RCC 7860 (cell line): ENCODE results near the gene MFRP.
A peak's percentile ranks its signal among the peaks of the same experiment; 100 is the strongest.
"Not testable (repeated sequence)": the region's sequence is repeated elsewhere in the genome, so short reads cannot be mapped to it uniquely, and the experiment has no call there.

Experiments used
- DNase-seq: peaks from one replicate; pipeline ENCODE4 v3.0.0-alpha.2; 2015; ENCODE audit warnings: low spot score
- FAIRE-seq: peaks from 2 replicates; lab custom pipeline; 2012; peaks lifted over from hg19 to GRCh38; lab: Jason Lieb, UNC

The MFRP gene

DNA sequence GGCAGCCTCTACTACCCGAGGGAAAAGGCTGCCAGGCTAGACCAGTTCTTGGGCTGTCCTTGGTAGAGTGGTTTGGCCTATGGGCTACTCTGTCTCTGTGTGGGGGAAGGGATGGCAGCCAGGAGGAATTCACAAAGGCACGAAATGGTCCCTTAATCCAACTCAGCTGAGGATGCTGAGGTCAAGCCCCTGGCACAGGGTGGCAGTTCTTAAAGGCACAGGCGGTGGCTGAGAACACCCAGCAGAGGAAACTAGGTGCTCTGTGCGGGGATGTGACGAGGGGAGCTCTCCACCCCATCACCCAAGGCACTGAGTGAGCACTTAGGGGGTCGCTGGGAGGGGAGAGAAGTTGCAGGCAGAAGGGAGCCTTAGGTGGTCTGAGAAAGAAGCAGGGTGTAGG, at the start of gene MFRP:
Gene MFRP (minus strand): TSS at position 101 of the 400 bp plus-strand sequence. CDS start 192 bp downstream, outside the sequence.
- no peak for DNase-seq
- FAIRE-seq: no peak

DNA sequence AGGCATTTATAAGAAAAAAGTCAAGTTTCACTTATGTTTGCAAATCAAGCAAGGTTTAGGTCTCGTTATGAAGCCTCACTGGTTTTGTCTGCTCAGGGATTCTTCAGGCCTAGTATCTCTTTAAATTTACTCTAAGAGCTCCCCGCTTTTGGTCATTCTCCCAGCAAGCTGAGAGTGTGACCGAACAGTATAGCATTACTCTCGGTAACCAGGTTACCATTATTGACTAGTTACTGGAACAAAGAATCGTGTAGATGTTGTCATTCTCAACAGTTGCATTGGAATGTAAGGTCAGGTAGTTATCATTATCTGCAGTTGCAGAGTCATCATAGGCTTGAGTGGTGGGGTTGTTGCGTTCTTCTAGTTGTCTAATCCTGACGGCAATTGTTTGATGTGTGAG, 44.8 kb upstream of the MFRP start:
- DNase-seq (no peak), FAIRE-seq (no peak)

DNA sequence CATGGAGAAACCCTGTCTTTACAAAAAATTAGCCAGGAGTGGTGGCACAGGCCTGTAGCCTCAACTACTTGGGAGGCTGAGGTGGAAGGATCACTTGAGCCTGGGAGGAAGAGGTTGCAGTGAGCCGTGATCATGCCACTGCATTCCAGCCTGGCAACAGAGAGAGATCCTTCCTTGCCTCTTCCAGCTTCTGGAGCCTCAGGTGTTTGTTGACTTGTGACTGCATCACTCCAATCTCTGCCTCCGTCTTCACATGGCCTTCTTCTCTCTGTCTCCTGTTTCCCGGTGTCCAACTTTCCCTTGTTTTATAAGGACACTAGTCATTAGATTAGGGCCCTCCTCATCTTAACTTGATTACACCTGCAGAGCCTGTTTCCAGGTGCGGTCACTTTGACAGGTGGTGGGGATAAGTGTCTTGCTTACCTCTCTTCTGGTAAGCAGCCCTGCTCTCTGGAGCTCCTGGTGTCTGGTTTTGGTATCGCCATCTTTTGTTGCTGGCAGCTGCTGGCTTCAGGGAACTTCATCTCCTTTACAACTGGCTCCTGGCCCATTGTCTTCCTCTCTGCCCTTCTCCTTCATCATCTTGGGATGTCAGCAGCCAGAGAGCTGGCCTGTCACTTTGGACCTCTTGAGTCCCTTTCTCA, 43.2 kb upstream of the MFRP start:
- no peak for DNase-seq
- FAIRE-seq: no peak

DNA sequence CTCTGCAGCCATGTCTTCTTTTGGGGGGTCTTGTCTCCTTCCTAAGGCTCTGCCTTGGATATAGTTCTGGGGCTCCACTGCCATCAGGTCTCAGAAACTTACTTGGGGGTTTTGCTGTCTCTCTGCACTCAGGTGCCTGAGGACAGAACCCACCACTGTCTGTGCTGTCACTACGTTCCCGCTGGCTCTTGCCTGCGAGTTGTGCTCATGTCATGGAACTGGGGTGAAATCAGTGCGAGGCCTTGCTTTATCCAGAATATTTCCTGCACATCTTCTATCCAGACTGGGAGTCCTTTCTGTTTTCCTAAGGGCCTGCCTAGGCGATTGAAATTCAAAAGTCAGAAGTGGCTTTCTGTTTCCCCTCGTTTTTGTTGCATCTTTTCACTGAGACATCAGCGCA, 41.6 kb upstream of the MFRP start:
- FAIRE-seq (no peak), DNase-seq (no peak)

DNA sequence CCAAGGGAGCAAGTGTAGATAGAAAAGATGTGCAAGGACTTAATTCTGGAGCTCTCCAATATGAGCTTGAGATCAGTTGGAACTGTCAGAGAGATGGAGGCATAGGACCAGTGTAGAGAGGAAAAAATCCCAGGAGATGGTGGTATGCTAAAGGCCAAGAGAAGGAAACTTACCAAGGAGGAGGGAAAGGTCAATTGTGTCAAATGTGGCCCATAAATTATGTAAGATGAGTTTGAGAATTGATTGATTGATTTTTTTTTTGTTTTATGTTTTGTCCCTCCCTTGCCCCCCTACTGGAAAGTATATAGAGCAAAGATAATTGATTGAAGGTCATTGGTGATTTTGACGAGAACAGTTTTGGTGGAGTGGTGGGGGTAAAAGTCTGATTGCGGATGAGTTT, 37.8 kb upstream of the MFRP start:
- no peak for DNase-seq
- no peak for FAIRE-seq

DNA sequence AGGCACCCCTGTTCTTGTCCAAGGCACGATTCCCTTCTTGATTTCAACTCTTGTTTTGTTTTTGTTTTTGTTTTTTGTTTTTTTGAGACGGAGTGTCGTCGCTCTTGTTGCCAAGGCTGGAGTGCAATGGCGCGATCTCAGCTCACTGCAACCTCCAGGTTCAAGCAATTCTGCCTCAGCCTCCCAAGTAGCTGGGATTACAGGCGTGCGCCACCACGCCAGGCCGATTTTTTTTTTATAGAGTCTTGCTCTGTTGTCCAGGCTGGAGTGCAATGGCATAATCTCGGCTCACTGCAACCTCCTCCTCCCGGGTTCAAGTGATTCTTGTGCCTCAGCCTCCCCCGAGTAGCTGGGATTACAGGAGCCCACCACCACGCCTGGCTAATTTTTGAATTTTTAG, 36.0 kb upstream of the MFRP start:
- FAIRE-seq, DNase-seq: not testable (repeated sequence)

DNA sequence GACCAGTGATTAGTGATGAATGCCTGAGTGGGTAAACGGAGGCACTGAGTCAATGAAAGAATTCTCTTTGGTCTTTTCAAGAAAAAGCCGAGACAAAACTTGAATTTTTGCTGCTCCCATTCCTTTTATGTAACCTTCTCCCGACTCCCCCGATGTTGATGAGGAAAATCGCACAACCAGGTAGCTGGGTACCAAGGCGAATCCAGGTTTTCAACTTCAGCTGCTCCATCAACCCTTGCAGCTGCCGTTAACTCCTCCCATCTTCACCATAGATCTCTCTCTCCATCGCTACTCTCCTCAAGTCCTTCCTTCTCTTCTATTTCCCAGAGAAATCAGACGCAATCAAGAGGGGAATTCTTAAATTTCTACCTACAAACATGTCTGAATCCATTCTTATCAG, 35.6 kb upstream of the MFRP start:
- FAIRE-seq (no peak), DNase-seq (no peak)

DNA sequence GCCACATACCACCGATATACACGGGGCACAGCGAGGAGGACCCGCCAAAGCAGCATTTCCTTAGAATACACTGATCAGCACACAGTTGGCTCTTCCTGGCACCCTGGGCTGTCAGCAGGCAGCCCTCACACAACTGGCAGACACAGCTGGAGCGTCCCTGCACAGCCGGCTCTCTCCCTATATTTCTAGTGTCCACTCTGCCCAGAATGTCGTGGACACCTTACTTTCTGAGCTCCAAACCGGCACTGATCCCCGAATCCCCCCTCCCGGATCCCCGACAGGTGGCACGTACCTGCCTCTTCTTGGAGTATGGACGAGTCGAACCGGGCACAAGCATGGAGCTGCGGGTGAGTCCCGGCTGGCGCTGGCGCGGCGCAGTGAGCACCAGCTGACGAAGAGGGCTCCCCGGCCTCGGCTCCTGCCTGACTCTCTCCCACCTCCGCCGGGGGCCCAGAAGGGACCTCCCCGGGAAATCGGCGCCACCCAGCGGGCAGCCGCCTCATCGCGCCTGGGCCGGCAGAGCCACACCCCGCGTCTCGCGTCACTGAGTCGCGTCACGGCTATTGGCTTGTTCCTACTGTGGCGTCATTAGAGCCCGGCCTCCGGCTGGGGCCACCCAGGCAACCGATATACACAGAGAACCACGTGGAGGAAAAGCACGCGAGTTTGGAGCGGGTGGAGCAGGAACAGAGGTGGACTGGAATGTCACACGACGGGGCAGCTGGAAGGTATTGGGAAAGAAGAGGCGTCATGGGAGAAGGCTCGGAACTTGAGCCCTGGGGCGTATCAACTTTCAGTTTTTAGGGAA, 34.9 kb upstream of the MFRP start, which contains the start of gene USP2:
Gene USP2 (minus strand): TSS at position 510 of the 808 bp plus-strand sequence. CDS start 8,210 bp downstream, outside the sequence.
- DNase-seq: peak; percentile 89
- FAIRE-seq: peak; percentile 50

DNA sequence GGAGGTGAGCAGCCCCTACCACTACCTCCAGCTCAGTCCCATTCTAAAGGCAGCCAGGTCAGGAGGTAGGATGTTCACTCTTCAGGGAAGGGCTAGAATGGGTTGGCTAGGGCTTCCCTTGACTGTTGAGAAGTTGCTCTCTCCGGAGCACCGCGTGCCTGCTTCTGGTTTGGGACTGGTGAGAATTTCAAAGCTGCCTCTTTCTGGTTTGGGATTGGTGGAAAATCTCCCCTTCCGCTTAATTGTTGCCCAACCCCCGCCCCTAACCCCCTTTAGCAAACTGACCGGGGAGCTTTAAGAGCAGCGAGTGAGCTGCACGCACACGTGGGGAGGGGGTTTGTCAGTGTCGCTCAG, 34.3 kb upstream of the MFRP start:
- FAIRE-seq (no peak), DNase-seq (no peak)

DNA sequence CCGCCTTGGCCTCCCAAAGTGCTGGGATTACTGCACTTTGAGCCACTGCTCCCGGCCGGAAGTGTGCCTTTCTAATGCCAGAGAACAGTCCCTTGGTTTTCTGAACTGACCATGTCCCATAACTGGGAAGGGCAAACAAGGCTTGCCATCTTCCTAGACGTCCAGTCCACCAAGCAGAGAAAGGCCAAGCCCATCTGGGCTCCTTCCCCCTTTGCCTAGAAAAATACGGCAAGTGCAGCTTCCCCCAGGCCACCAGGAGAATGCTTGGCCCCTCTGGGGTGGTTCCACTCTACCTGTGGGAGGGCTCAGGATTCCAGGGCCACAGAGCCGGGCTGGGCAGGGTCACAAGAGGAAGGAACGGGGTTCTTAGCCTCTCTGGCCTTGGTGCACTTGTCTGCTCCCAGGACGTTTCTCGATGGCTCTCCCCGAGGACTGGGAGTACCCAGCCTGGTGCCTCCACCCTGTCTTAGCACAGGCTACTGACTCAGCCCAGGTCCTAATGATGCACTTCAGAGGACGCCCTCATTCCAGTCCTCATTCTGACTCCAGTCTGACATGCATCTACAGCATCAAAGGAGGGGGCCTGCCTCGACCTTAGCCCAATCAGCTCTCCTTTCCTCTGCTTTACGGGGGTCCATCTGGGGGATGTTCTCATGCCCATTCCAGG, 33.8 kb upstream of the MFRP start:
- FAIRE-seq: no peak
- DNase-seq: no peak

DNA sequence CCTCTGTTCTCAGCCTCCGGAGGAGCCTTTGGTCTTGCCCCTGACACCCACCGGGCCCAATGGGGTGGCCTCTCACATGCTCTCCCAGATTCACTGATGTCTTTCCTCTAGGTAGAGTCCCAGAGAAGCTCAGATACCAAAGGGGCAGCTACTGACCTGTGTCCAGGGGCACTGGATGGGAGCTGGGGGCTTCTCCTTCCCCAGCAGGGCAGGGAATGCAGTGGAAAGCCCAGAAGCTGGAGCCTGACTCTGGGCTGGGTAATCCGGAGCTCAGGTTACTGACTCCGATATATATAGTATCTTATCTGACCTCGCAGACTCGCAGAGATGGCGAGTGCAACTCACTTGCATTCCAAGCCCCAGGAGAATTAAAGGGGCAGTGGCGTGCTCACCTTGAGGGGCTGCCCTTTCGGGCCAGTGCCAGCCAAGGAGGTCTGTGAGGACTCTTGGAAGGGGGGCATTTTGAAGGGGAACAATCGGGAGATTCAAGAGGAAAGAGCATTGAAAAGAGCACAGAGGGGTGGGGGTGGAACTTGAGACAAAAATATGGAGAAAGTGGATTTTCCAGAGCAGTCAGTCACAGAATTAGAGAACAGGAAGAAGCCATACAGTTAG, 32.5 kb upstream of the MFRP start:
- no peak for FAIRE-seq
- DNase-seq: no peak

DNA sequence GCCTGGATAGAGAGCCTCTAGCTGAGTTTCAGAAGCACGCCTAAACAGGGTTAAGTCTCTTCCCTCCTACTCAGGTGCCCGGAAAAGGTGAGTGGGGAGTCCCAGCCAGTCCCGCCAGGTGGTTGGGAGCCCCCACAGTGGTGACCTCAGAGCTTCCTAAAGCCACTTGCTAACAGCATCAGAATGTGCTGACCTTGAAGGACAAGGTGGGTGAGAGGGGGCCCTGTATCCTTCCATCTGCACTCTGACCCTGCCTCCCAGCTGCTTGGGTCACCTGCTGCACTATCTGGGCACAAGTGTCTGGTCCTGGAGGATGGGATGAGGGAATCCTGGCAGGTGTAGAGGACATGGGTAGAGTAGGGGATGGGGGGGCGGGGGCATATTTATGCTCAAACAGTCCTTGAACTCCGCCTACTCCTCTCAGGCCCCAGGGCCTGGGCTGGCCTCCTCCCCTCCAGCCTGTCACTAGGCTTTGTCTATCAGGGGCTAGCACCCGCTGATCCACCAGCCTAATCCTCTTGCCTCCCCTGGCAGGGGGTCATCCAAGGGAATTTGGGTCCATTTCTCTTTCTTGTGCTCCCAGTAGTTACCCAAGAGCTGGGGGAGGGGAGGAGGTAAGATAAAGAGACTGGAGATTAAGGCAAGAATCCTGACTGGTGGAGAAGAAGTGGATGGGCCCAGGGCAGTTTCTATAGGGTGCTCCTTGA, 31.6 kb upstream of the MFRP start:
- FAIRE-seq (no peak), DNase-seq (no peak)

DNA sequence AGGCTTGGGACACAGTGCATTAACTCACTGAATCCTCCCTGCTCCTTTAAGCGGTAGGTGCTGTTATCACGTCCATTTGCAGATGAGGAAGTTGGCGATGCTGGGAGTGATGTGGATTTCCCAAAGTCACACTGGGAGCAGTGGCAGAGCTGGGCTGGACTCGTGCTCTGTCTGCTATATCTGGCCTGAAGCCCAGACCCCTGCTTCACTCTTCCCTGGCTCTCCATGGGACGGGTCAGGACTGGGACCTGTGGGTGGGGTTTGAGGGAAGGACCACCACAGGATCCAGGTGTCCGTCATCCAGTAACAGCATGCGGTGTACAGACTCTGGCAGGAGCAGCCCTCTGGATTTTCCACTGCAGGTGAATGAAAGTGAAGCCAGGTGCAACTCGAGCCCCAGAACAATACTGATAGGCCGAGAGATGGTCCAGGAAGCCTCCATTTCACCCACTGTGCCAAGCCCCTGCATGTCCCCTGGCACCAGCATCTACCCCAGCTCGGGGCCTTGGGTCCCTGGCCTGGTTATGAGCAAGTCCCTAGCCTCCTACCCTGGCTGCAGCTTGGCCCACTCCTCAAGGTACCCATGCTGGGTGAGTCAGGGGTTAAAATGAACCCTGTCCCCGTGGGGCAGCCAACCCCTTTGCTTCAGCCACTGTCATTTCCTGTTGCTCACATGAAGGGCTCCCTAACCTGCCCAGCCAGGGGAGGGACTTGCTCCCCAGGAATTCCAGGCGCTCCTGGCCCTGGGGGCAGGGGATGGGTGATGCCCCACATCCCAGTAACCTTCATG, 30.8 kb upstream of the MFRP start:
- no peak for FAIRE-seq
- DNase-seq: no peak

DNA sequence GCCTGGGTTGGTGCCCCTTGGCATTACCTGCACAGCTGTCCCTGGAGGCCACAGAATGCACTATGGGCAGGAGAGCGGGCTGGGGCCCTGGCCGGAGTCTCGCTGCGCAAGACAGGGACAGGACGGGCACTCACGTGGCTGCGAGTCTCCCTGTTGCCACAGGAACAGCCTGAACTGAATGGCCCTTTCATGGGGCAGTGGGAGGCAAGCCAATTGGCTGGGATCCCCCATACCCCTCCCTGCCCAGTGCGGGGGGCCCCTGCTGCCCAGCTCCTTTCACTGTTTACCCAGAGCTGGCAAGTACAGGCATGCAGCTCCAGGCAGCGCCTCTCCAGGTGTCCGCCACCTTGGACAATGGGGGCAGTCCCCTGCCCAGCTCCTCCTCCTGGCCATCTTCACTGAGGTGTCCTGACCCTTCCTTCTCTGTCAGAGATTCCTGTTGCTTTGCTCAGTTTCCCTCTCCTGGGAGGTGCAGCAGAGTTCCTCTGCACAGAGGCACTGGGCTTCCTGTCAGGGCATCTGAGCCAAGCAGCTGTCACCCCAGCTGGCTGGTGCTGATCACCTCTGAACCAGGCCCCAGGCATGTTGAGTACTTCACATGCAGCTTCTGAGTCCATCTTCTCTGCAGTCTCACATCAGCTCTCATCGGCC, 29.8 kb upstream of the MFRP start:
- FAIRE-seq (no peak), DNase-seq (no peak)

DNA sequence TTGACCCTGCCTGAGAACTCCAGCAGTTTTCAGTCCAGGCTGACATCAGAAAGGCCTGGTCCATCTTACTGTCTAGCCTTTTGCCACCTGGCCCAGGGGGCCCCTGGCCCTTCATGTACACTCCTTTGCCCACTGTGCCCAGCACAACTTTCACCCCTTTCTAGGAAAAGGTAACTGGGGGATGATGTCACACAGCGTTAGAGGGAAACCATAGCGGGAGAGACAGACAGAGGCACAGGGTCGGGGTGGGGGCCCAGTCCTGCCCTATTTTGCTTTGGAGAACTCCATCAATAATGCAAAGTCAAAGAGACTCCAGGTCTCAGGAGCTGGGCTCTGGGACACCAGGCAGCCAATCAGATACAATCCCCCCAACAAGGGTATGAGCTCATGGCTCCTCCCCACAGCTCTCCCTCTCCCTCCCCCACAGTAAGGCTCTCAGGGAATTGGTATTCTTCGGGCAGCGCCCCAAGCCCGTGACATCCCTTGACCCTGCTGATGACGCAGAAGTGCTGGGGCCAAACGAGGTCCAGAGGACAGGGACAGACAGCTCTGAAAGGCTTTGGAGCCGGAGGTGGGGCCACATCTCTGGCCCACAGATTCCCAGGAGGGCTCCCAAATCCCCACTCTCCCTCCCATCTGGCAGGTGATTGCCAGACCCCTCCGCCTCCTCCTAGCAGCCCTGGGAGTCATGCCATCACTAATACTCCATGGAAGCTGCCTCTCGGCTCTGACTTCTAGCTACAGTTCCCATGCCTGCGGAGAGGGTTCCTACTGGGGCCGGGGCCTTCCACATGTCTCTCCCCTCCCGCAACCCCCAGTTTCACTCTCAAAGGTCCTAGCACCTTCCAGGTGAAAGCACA, 29.1 kb upstream of the MFRP start:
- no peak for FAIRE-seq
- DNase-seq: no peak

DNA sequence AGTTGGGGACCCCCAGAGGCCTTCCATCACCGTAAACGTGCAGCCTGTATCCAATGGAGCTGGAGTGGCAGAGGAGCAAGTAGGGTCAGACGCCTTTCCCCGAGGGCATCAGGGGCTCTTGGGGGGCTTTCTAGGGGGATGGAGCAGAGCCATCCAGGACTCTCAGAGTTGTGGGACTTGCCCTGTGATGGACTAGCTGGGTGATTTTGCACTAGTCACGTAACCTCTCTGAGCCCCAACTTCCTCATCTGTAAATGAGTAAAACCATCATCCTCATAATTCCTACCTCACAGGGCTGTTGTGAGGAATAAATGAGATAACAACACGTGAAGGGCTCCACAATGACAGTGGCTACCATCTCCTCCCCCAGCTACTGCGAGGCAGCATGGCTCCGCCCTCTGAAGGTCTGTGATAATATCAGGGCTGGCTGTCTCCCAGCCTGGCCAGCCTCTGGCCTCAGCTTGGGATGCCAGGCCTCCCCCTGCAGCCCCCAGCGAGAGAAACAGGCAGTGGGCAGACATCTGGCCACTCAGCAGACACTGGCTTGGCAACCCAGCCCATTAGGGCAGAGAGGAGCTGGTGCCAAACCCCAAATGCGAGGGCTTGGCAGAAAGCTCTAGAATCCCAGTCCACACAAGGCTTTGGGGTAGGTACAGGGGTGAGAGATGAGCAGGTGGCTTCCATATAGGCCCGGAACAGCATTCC, 28.3 kb upstream of the MFRP start:
- FAIRE-seq: no peak

DNA sequence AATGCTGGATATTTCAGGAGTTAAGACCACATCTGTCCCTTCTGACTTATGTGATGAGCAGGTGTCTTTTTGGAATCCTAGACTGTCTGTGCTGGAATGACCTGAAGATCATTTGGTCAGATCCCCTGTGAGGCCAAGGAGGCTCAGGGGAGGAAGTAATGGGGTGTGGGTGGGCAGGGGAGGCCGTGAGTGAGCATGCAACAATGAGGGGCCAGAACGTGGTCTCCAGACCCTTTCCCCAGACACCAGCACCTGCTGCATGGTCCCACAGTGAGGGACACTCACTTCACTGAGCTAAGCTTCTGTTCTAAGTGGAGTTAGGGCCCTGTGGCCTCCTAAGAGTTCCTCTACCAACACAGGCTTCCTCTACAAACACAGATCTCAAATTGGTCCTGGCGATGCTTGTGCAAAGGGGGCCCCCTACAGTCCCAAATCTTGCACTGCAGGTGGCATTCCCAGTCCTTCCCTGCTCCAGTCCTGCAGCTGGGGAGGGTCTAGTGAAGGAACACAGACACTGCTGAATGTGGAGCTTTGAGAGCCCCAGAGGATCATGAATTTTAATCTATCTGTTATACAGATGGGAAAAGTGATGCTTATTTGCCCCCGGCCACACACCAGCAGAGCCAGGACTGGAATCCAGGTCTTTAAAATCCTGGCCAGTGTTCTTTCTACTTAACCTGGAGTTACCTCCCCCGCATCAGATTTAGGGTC, 27.6 kb upstream of the MFRP start:
- FAIRE-seq: no peak
- DNase-seq: peak; percentile 52

More for the DNA sequence above, 28.3 kb upstream of the MFRP start:
- DNase-seq: no peak
